Measurements from ENCODE around the gene LTBP1. TPM values are rescaled to one million over a fixed set of nuclear protein-coding genes. Genes with fewer than 3 reads are reported as not detected.

Gene LTBP1
- total and polyA plus RNA-seq, 2 of the 13 experiments (the other 11 are each of a cell fraction or from before 2014, with no cell fraction given), result 0.12 to 0.22 TPM

GRCh38 chr2:32946314-32947075, at the start of gene LTBP1 (continued):
- TF ChIP-seq NFAT5 (CRISPR knock-in tag; IDR thresholded peaks at IDR 0.05) (no peak), ZNF530 (CRISPR knock-in tag; IDR thresholded peaks at IDR 0.05; ENCODE audit: low read depth) (no peak), ZNF709 (CRISPR knock-in tag; IDR thresholded peaks at IDR 0.05) (peak; percentile 56; the same call in 1 of the 2 replicates), ZNF224 (CRISPR knock-in tag; IDR thresholded peaks at IDR 0.05) (0 out of 2 replicates have a peak, but pooled peaks have one; percentile 37), NR2F2 (IDR thresholded peaks at IDR 0.05; ENCODE audit: borderline replicate concordance, low read depth) (no peak), PCBP2 (optimal IDR thresholded peaks at IDR 0.05; ENCODE audit: low read depth, low read length, poor library complexity, severe bottlenecking) (no peak), RXRA (CRISPR knock-in tag; IDR thresholded peaks at IDR 0.05) (no peak), ZNF256 (CRISPR knock-in tag; conservative IDR thresholded peaks at IDR 0.05) (no peak), SNAPC2 (CRISPR knock-in tag; IDR thresholded peaks at IDR 0.05) (no peak), HNF4A (CRISPR knock-in tag; IDR thresholded peaks at IDR 0.05) (no peak), TAF15 (IDR thresholded peaks at IDR 0.05; ENCODE audit: low read depth, low read length, poor library complexity, severe bottlenecking) (no peak), ZNF460 (CRISPR knock-in tag; IDR thresholded peaks at IDR 0.05; ENCODE audit: borderline replicate concordance) (no peak), PHF21A (CRISPR knock-in tag; IDR thresholded peaks at IDR 0.05) (no peak), ZNF660 (CRISPR knock-in tag; IDR thresholded peaks at IDR 0.05; ENCODE audit: borderline replicate concordance, low read depth) (no peak), TEAD2 (CRISPR knock-in tag; IDR thresholded peaks at IDR 0.05) (no peak)
- TF ChIP-seq, protein P1, sequence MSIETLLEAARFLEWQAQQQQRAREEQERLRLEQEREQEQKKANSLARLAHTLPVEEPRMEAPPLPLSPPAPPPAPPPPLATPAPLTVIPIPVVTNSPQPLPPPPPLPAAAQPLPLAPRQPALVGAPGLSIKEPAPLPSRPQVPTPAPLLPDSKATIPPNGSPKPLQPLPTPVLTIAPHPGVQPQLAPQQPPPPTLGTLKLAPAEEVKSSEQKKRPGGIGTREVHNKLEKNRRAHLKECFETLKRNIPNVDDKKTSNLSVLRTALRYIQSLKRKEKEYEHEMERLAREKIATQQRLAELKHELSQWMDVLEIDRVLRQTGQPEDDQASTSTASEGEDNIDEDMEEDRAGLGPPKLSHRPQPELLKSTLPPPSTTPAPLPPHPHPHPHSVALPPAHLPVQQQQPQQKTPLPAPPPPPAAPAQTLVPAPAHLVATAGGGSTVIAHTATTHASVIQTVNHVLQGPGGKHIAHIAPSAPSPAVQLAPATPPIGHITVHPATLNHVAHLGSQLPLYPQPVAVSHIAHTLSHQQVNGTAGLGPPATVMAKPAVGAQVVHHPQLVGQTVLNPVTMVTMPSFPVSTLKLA (IDR thresholded peaks at IDR 0.05), result no peak
- TF ChIP-seq, protein P2, sequence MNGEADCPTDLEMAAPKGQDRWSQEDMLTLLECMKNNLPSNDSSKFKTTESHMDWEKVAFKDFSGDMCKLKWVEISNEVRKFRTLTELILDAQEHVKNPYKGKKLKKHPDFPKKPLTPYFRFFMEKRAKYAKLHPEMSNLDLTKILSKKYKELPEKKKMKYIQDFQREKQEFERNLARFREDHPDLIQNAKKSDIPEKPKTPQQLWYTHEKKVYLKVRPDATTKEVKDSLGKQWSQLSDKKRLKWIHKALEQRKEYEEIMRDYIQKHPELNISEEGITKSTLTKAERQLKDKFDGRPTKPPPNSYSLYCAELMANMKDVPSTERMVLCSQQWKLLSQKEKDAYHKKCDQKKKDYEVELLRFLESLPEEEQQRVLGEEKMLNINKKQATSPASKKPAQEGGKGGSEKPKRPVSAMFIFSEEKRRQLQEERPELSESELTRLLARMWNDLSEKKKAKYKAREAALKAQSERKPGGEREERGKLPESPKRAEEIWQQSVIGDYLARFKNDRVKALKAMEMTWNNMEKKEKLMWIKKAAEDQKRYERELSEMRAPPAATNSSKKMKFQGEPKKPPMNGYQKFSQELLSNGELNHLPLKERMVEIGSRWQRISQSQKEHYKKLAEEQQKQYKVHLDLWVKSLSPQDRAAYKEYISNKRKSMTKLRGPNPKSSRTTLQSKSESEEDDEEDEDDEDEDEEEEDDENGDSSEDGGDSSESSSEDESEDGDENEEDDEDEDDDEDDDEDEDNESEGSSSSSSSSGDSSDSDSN (CRISPR knock-in tag; IDR thresholded peaks at IDR 0.05), result peak; percentile 45; the same call in 1 of the 2 replicates

Data from HepG2 (cell line).